PFSK-1 (cell line): ENCODE data around the gene DSTN.

ENCODE experiments used
- FOXP2 ChIP-seq: optimal IDR thresholded peaks from 2 replicates; pipeline ENCODE3; 2011; ENCODE audit warnings: borderline replicate concordance, control low read depth, inconsistent platforms; ENCODE audit not compliant: insufficient read depth; ENCODE audit errors: extremely low read length, extremely low read depth
- POLR2AphosphoS5 ChIP-seq: IDR thresholded peaks from 2 replicates; pipeline ENCODE4 v1.6.1; 2012; ENCODE audit warnings: low read depth, mild to moderate bottlenecking, control low read depth, low read length, moderate library complexity
- SIN3A ChIP-seq: IDR thresholded peaks from 2 replicates; pipeline ENCODE4 v1.6.1; 2012; ENCODE audit warnings: mild to moderate bottlenecking, low read length, moderate library complexity, borderline replicate concordance; ENCODE audit not compliant: insufficient read depth
- TAF1 ChIP-seq: IDR thresholded peaks from 2 replicates; pipeline ENCODE4 v1.6.1; 2012; ENCODE audit warnings: low read length, control low read depth, borderline replicate concordance; ENCODE audit not compliant: insufficient read depth
- TF ChIP-seq, protein P1 (sequence below), 2 experiments: IDR thresholded peaks; 2 replicates each; pipeline versions ENCODE4 v1.6.1 to v1.8.0; 2011 to 2012; ENCODE audit warnings: low read depth in 2 of 2, low read length in 2 of 2, control low read depth in 1 of 2, inconsistent platforms in 1 of 2, mild to moderate bottlenecking in 1 of 2, moderate library complexity in 1 of 2; ENCODE audit not compliant: insufficient read depth in 1 of 2

The DSTN gene

GRCh38 chr20:17541996-17542395 lies 27.9 kb upstream of the DSTN start:
- TF ChIP-seq TAF1 (no peak), POLR2AphosphoS5 (no peak), SIN3A (no peak), FOXP2 (no peak)
- TF ChIP-seq, protein P1, sequence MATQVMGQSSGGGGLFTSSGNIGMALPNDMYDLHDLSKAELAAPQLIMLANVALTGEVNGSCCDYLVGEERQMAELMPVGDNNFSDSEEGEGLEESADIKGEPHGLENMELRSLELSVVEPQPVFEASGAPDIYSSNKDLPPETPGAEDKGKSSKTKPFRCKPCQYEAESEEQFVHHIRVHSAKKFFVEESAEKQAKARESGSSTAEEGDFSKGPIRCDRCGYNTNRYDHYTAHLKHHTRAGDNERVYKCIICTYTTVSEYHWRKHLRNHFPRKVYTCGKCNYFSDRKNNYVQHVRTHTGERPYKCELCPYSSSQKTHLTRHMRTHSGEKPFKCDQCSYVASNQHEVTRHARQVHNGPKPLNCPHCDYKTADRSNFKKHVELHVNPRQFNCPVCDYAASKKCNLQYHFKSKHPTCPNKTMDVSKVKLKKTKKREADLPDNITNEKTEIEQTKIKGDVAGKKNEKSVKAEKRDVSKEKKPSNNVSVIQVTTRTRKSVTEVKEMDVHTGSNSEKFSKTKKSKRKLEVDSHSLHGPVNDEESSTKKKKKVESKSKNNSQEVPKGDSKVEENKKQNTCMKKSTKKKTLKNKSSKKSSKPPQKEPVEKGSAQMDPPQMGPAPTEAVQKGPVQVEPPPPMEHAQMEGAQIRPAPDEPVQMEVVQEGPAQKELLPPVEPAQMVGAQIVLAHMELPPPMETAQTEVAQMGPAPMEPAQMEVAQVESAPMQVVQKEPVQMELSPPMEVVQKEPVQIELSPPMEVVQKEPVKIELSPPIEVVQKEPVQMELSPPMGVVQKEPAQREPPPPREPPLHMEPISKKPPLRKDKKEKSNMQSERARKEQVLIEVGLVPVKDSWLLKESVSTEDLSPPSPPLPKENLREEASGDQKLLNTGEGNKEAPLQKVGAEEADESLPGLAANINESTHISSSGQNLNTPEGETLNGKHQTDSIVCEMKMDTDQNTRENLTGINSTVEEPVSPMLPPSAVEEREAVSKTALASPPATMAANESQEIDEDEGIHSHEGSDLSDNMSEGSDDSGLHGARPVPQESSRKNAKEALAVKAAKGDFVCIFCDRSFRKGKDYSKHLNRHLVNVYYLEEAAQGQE (IDR thresholded peaks at IDR 0.05; ENCODE audit: insufficient read depth in 1 of 2, low read depth in 2 of 2, low read length in 2 of 2): no peak

DNA sequence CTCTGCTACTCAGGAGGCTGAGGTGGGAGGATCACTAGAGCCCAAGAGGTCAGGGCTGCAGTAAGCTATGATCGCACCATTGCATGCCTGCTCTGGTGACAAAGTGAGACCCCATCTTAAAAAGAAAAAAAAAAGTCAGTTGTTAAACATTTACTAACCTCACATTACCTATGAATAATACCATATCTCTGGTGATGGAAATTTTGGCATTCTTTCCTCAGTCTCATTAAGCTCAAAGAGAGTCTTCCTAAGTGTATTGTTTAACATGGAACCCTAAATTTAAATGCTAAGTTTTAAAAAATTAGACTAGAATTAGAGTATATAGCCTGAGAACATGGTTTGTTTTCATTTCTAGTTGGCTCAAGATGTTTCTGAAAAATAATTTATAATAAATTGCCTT lies 27.4 kb upstream of the DSTN start:
- no peak for TF ChIP-seq POLR2AphosphoS5
- TF ChIP-seq, protein P1 (IDR thresholded peaks at IDR 0.05; ENCODE audit: insufficient read depth in 1 of 2, low read depth in 2 of 2, low read length in 2 of 2): no peak
- TF ChIP-seq FOXP2: no peak
- TF ChIP-seq TAF1: no peak
- TF ChIP-seq SIN3A: no peak

DNA sequence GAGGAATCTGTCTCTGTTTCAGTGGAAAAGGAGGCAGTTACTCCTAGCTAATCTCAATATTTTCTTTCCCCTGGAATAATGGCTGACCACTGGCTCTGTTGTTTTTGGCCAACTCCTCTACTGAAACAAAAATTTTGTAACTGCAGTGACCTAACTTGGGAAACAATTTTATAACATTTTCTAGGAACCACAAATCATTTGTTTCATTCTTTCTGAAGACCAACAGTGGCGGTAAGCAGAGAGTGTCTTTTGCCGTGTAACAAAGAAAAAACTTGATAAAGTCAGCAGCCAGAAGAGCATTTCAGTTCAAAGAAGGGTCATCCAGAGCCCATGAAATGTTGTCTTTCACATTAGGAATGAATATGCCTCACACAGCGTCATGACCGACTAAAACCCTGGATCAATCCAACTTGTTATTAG lies 26.9 kb upstream of the DSTN start:
- TF ChIP-seq POLR2AphosphoS5: no peak
- TF ChIP-seq, protein P1 (IDR thresholded peaks at IDR 0.05; ENCODE audit: insufficient read depth in 1 of 2, low read depth in 2 of 2, low read length in 2 of 2): no peak
- no peak for TF ChIP-seq SIN3A
- TF ChIP-seq FOXP2: no peak
- no peak; the same call in 1 of the 2 replicates for TF ChIP-seq TAF1

GRCh38 chr20:17543531-17544131 lies 26.2 kb upstream of the DSTN start:
- TF ChIP-seq, protein P1 (IDR thresholded peaks at IDR 0.05; ENCODE audit: insufficient read depth in 1 of 2, low read depth in 2 of 2, low read length in 2 of 2): no peak
- TF ChIP-seq POLR2AphosphoS5 (no peak), TAF1 (no peak), SIN3A (no peak), FOXP2 (no peak)

DNA sequence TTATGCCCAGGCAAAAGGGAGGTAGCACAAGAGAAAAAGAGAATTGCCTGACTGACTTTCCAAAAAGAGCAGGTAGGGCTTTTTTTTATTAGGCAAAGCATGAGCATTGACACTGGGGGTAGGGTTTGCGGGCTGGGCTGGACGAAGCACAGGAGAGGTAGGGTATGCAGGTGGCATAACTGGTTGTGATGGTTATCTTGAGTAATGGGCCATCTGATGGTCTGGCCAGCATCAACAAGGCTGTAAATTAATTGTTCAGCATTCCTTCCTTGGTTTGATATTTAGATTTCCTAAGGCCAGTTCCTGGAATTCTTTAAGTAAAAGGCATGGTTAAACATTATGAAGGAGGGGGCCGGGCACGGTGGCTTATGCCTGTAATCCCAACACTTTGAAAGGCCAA lies 24.7 kb upstream of the DSTN start:
- TF ChIP-seq FOXP2: no peak
- no peak for TF ChIP-seq POLR2AphosphoS5
- TF ChIP-seq, protein P1 (IDR thresholded peaks at IDR 0.05; ENCODE audit: insufficient read depth in 1 of 2, low read depth in 2 of 2, low read length in 2 of 2): no peak
- no peak for TF ChIP-seq TAF1
- TF ChIP-seq SIN3A: no peak
